Measurements from ENCODE around the gene GABBR2.

The GABBR2 gene

DNA sequence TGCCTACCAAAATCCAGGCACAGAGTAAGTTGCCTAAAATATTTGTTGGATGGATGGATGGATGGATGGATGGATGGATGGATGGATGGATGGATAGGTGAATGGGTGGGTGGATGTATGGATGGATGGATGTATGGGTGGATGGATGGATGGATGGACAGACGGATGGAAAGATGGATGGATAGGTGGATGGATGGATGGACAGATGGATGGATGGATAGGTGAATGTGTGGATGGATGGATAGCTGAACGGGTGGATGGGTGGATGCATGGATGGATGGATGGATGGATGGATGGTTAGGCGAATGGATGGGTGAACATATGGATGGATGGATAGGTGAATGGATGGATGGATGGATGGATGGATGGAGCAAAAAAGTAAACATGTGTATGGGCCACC, 131.9 kb downstream of the GABBR2 start:
- Mint-ChIP-seq H3K4me1 (peaks cover 15% of the 10 kb centered on the region), H3K27me3 (peaks cover 22% of the 10 kb centered on the region), H3K4me3 (no peak overlapping the region), H3K27ac (no peak overlapping the region), H3K9me3 (no peaks in the 10 kb centered on the region), H3K36me3 (no peaks in the 10 kb centered on the region)
- ATAC-seq (ENCODE audit: low read depth) (no peak), DNase-seq (ENCODE audit: low spot score in 2 of 2) (no peak)

DNA sequence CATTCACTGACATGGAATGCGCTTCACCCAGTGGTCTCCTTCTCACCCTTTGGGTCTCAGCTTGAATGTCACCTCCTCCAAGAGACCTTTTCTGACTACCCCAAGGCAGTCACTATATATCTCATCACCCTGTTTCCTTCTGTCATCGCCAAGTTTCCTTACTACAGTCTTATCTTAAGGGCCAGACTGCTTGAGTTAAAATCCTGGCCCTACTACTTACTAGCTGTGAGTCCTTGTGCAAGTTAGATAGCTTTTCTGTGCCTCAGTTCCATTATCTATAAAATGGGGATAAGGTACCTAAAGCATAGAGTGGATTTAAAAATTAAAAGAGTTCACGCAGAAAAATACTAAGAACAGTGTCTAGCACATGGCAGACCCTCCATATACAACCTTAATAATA, 132.4 kb downstream of the GABBR2 start:
- no peak for ATAC-seq (ENCODE audit: low read depth)
- DNase-seq (ENCODE audit: low spot score in 2 of 2), result no peak
- peaks cover 15% of the 10 kb centered on the region for H3K4me1 Mint-ChIP-seq
- no peaks in the 10 kb centered on the region for H3K36me3 Mint-ChIP-seq
- H3K9me3 Mint-ChIP-seq, result no peaks in the 10 kb centered on the region
- H3K27ac Mint-ChIP-seq, result no peak overlapping the region
- H3K4me3 Mint-ChIP-seq, result no peak overlapping the region
- H3K27me3 Mint-ChIP-seq, result peaks cover 24% of the 10 kb centered on the region

DNA sequence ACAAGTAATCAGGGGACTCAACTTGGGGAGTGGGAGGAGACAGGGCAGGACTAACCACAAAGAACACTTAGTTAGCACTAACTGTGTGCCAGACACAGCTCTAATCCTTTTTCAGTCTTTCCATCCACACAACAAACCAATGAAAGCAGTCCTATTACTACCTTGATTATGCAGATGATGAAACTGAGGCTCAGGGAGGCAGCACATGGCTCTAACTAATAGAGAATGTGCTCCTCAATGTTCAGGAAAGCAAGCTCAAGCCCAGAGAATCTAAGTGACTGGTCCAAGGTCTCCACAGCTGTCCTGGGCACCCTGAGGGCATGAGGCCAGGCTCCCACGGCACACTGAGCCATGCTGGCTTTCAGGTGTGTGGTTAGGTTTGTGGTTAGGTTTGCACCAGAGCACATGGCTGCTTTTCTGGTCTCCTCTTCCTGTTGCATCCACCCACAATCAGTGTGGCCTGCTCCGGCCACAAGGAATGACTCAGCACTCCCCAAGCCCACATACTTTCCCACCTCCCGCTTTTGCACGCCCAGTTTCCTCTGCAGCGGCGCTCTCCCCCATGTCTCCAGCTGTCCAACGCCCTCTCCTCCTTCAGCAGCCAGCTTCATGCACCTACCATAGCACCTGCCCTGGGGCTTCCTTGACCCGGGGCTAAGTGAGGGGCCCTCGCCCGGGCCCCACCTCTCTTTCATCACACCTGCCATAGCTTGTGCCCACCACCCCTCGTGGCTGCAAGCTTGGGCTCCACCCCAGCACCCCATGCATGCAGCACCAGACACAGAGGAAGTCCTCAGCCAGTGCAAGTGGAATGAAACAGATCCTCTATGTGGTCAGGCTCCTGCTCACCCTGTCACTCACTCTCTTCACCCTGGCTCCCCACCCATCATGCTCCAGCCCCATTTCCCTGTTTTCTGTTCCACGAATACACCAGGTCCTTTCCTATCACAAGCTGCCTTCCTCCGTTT, 133.1 kb downstream of the GABBR2 start:
- Mint-ChIP-seq H3K36me3 (no peaks in the 10 kb centered on the region), H3K27me3 (peaks cover 20% of the 10 kb centered on the region), H3K4me3 (no peak overlapping the region), H3K27ac (no peak overlapping the region), H3K4me1 (peaks cover 15% of the 10 kb centered on the region), H3K9me3 (no peaks in the 10 kb centered on the region)
- DNase-seq (ENCODE audit: low spot score in 2 of 2) (no peak), ATAC-seq (ENCODE audit: low read depth) (no peak)

DNA sequence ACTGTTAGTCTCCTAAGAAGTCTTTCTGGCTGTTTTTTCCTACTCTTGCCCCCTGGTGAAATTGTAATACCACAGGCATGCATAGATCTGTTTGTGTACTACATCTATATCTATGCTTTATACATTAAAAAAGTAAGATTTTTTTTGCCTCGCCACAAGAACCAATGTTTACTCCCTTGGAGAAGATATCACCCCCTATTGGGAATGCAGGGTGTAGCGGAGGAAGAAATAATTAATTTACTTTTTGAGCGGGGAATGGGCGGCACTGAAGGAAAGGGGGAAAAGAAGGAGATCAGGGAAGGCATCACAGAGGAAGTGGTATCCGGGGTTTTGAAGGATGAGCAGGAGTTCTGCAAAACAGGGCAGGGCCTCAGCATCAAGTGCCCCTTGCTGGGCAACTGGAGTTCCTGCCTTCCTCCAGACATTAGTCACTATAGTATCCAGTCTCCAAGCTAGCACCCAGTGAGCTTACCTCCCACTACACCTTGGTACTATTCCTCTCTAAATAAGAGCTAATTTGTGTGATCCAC, 134.9 kb downstream of the GABBR2 start:
- H3K27me3 Mint-ChIP-seq, result peaks cover 19% of the 10 kb centered on the region

DNA sequence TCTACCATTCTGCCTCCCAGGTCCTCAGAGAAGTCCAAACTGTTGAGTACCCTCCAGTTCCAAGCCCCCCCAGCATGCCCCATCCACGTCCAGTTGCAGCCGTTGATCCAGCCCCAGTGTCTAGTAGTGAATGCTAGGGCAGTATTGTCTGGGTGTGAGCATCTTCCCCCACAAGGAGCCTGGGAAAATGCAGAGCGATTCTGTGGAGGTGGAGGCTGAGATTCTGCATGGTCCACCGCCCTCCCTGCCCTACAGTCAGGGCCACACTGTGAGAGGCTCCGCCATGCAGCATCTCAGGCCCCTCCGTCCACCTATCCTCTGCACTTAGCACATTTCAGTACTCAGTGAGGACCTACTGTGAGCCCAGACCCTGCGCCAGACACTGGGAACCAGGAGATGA, 135.9 kb downstream of the GABBR2 start:
- Mint-ChIP-seq H3K36me3 (no peaks in the 10 kb centered on the region), H3K9me3 (no peaks in the 10 kb centered on the region), H3K27ac (no peak overlapping the region), H3K4me1 (peaks cover 15% of the 10 kb centered on the region), H3K27me3 (peaks cover 19% of the 10 kb centered on the region), H3K4me3 (no peak overlapping the region)
- ATAC-seq (ENCODE audit: low read depth) (no peak), DNase-seq (ENCODE audit: low spot score in 2 of 2) (no peak)

More for the DNA sequence above, 134.9 kb downstream of the GABBR2 start:
- DNase-seq (ENCODE audit: low spot score in 2 of 2) (no peak), ATAC-seq (ENCODE audit: low read depth) (no peak)
- Mint-ChIP-seq H3K27ac (no peak overlapping the region), H3K4me1 (peaks cover 15% of the 10 kb centered on the region), H3K9me3 (no peaks in the 10 kb centered on the region), H3K4me3 (no peak overlapping the region), H3K36me3 (no peaks in the 10 kb centered on the region)

DNA sequence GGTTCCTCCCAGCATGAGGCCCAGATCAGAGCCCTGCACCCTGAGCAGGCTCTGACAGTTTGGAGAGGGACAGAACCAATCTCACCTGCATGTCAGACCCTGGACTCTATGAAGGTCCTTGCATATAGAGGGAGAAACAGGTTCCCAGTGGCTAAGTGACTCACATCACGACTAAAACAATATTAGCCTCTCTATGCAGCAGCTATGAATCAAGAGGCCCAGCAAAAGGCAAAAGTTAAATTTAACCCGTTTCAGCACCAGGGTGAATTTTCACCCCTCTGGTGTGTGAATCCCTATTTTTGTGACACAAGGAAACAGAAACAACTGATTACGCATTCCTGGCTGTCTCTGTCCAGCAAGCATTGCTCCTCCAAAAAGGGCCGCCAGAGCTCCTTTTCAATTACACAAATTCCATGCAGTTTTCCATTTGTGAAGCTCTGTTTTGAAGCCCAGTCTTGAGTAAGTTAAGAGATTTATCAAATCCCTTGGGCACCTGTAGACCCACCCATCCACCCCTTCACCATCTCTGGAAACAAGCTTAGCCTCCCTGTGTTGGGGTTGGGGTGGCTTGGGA, 136.6 kb downstream of the GABBR2 start:
- no peak overlapping the region for H3K27ac Mint-ChIP-seq
- H3K4me1 Mint-ChIP-seq, result peaks cover 14% of the 10 kb centered on the region
- no peak overlapping the region for H3K4me3 Mint-ChIP-seq
- no peaks in the 10 kb centered on the region for H3K9me3 Mint-ChIP-seq
- no peak for DNase-seq (ENCODE audit: low spot score in 2 of 2)
- ATAC-seq (ENCODE audit: low read depth), result no peak
- peaks cover 16% of the 10 kb centered on the region for H3K27me3 Mint-ChIP-seq
- no peaks in the 10 kb centered on the region for H3K36me3 Mint-ChIP-seq

DNA sequence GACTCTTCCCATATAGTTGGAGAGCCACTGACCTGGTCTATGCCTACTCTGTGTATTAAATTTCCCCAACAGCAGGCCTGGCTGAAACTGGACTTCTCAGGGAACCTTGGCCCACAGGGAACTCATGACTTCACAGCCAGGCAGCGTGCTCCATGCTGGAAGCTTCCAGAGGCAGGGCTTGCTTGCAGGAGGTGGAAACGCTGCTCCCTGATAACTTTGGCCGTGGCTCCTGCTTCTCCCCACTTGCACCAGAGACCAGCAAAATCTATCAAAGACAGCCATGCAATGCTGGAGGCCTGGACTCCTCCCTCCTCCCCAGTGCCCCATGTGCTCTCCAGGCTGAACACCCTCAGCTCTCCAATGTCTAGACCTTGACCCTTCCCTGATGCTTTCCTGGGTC, 137.1 kb downstream of the GABBR2 start:
- no peak for ATAC-seq (ENCODE audit: low read depth)
- Mint-ChIP-seq H3K27ac (no peak overlapping the region), H3K27me3 (peaks cover 12% of the 10 kb centered on the region)

DNA sequence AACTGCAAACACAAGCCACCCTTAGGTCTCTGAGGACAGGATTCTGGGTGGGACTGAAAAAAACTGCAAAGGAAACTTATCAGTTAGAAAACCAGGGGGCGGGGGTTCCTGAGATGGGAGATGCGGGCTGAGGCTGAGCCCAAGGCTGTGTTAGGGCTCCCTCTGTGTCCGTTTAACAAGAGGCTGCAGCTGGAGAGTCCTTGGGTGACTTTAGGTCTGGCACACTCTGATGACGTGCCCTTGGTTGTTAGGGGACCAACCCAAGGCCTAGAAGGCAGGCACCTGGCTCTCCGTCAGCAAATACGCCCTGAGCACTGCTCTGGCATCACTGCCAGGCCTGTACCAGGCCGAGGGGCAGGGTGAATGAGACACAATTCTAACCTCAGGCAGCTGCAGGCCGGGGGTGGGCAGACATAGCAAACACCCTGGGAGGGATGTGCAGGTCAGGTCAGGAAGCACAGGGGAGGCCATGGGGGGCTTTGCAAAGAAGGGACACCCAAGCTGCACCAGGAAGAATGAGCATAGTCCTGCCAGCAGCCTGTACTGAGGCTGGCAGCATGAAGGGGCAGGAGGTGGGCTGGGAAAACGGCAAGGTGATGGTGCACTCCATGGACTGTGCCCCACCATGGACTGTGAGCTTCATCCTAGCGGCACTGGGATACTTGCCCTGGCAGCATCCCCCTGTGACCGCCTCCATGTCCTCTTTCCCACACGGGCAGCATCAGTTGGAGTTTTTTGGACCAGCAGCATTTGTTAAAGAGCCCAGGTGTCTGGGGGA, 137.9 kb downstream of the GABBR2 start:
- peaks cover 7% of the 10 kb centered on the region for H3K27me3 Mint-ChIP-seq
- H3K36me3 Mint-ChIP-seq, result no peaks in the 10 kb centered on the region
- H3K27ac Mint-ChIP-seq, result no peak overlapping the region
- H3K4me1 Mint-ChIP-seq, result peaks cover 5% of the 10 kb centered on the region
- DNase-seq (ENCODE audit: low spot score in 2 of 2), result no peak
- no peak for ATAC-seq (ENCODE audit: low read depth)
- no peak overlapping the region for H3K4me3 Mint-ChIP-seq
- H3K9me3 Mint-ChIP-seq, result no peaks in the 10 kb centered on the region

More for the DNA sequence above, 137.1 kb downstream of the GABBR2 start:
- no peaks in the 10 kb centered on the region for H3K9me3 Mint-ChIP-seq
- no peak for DNase-seq (ENCODE audit: low spot score in 2 of 2)
- peaks cover 10% of the 10 kb centered on the region for H3K4me1 Mint-ChIP-seq
- H3K36me3 Mint-ChIP-seq, result no peaks in the 10 kb centered on the region
- no peak overlapping the region for H3K4me3 Mint-ChIP-seq

DNA sequence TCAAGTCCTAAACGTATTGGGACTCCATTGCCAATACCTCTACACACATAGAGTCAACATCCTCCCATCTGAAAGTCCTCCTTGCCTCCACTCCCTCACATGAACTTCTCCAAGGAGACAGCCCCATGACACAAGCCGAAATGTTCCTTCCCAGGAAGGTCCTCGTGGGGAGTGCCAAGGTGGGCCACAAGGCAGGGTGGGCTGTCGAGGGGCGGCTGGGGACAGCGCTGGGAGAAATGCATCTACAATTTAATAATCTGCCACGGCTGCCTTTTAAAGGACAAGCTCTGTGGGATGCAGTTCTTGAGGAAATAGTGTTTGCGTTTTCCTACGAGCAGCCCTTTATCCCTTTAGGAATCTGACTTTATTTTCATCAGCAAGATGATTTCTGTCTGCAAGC, 138.7 kb downstream of the GABBR2 start:
- H3K4me1 Mint-ChIP-seq, result peaks cover under 1% of the 10 kb centered on the region
- H3K27me3 Mint-ChIP-seq, result peaks cover 7% of the 10 kb centered on the region
- H3K36me3 Mint-ChIP-seq, result no peaks in the 10 kb centered on the region
- H3K9me3 Mint-ChIP-seq, result no peaks in the 10 kb centered on the region
- ATAC-seq (ENCODE audit: low read depth), result no peak
- H3K27ac Mint-ChIP-seq, result no peak overlapping the region
- DNase-seq (ENCODE audit: low spot score in 2 of 2), result no peak
- no peak overlapping the region for H3K4me3 Mint-ChIP-seq

DNA sequence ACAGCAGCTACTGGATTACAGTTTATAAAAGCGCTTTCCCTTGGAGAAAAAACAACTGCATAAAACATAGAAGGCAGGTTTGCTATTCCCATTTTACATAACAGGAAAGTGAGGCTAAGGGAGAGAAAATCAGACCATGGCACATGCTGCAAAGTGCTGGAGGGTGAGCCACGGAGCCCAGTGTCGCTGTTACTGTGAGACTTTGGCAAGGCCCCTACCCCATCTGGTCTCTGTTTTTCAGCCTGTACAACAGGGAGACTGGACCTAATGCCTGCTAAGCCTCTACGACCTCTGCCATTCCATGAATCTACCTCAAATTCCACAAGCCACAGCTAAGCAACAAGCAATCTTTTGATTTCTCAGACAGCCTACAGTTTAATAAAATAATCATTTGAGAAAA, 139.2 kb downstream of the GABBR2 start:
- H3K27ac Mint-ChIP-seq, result no peak overlapping the region
- ATAC-seq (ENCODE audit: low read depth) (no peak), DNase-seq (ENCODE audit: low spot score in 2 of 2) (no peak)
- no peaks in the 10 kb centered on the region for H3K4me1 Mint-ChIP-seq
- no peak overlapping the region for H3K4me3 Mint-ChIP-seq
- H3K27me3 Mint-ChIP-seq, result peaks cover 9% of the 10 kb centered on the region
- H3K36me3 Mint-ChIP-seq, result no peaks in the 10 kb centered on the region
- no peaks in the 10 kb centered on the region for H3K9me3 Mint-ChIP-seq

DNA sequence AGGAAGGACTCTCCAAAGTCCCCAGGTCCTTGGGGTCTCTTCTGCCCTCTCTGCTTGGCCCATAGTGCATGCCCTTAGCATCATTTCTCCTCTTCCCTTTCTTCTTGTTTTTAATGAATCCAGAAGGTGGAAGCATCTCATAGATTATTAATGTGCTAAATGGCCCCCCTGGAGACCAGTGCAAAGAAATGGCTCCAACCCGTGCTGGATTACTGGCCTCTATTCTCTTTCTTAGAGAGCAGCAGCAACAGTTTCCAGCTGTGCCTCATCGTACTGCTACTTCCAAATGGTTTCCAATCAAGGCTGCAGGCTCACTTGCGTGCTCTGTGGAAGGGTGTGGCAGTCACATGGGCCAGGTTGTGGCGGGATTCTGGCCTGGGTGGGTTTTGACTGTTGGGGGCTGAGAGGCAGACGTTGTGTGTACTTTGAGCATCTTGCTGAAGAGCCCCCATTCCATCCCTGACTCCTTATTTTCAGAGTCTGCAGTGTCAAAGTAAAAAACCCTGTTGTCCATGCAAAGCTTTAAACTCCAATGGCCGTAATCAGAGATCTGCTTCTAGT, 139.7 kb downstream of the GABBR2 start:
- Mint-ChIP-seq H3K27me3 (peaks cover 9% of the 10 kb centered on the region), H3K4me1 (no peaks in the 10 kb centered on the region), H3K27ac (no peak overlapping the region)

DNA sequence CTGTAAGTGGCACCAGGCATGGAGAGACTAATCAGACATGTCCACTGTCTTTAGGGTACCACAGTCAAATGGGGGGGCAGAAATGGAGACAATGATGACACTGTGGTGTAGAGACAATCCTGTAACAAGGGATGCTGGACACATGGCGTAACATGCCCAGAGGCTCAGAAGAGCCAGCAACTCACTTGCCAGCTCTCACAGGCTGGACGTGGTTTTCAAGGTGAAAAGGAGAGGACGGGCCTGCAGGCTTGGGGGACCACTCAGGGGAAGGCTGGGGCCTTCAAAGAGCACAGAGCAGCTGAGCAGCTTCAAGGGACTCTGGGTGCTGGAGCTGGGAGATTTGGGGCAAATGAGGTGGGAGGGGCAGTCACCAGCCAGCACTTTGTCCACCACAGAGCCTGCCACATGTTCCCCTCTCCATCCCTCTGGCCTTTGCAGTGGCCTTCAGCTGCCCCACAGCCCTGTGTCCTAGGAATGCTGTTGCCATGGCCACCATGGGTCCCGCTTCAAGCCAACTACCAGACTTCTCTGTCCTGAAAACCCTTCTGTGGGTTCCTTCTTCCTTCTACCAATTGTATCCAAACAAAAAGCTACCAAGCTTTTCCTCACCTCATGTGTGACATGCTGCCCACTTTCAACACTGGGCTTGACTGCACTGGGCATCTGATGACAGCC, 140.4 kb downstream of the GABBR2 start:
- Mint-ChIP-seq H3K27me3 (peaks cover 9% of the 10 kb centered on the region), H3K4me3 (no peak overlapping the region)
- no peak for DNase-seq (ENCODE audit: low spot score in 2 of 2)

More for the DNA sequence above, 139.7 kb downstream of the GABBR2 start:
- ATAC-seq (ENCODE audit: low read depth) (no peak), DNase-seq (ENCODE audit: low spot score in 2 of 2) (no peak)
- Mint-ChIP-seq H3K36me3 (no peaks in the 10 kb centered on the region), H3K4me3 (no peak overlapping the region), H3K9me3 (no peaks in the 10 kb centered on the region)

DNA sequence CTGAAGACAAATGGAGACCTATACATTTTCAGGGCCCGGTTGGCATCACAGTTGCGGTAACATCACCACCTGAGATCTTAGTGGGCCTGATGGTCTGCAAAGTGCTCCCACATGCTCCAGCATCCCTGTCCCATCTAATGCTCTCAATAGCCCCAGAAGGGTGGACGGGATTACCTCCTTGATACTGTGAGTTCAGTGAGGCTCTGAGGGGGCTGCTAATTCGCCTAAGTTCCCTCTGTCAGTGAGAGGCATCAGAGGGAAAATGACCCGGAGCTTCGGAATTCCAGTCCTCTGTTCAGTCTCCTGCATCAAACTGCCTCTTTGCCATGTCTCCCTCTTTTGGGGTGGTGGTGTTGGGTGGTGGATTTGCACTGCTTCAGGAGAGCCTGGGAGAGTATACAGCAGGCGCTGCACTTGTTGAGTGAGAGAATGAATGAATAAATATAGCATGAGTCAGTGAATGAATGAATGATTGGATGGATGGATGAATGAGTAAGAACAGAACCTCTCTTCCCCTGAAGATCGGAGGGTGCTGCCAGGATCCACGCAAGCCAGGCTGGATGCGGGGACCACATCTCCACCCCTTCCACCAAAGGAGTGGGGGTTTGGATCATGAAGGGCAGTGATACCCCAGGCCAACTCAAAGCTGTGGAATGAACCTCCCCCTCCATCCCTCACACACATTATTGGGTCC, 141.0 kb downstream of the GABBR2 start:
- H3K27ac Mint-ChIP-seq, result no peak overlapping the region
- no peaks in the 10 kb centered on the region for H3K36me3 Mint-ChIP-seq
- H3K27me3 Mint-ChIP-seq, result peaks cover 8% of the 10 kb centered on the region
- no peaks in the 10 kb centered on the region for H3K9me3 Mint-ChIP-seq
- ATAC-seq (ENCODE audit: low read depth), result no peak
- no peak overlapping the region for H3K4me3 Mint-ChIP-seq
- no peak for DNase-seq (ENCODE audit: low spot score in 2 of 2)
- H3K4me1 Mint-ChIP-seq, result no peaks in the 10 kb centered on the region

More for the DNA sequence above, 140.4 kb downstream of the GABBR2 start:
- Mint-ChIP-seq H3K27ac (no peak overlapping the region), H3K4me1 (no peaks in the 10 kb centered on the region), H3K36me3 (no peaks in the 10 kb centered on the region), H3K9me3 (no peaks in the 10 kb centered on the region)
- no peak for ATAC-seq (ENCODE audit: low read depth)
